GM18870 (cell line): ENCODE results near the gene DCPS.

Source experiments
- ATAC-seq: cut with Tn5 transposase; IDR thresholded peaks from one replicate; pipeline ENCODE4 v1.9.1; 2021; ENCODE audit warnings: moderate library complexity; ENCODE audit not compliant: unreplicated experiment

DCPS gene

GRCh38 chr11:126327281-126328000 is 23.6 kb downstream of the DCPS start:
- no peak for ATAC-seq

GRCh38 chr11:126328001-126328390 is 24.1 kb downstream of the DCPS start:
- ATAC-seq = no peak

- ATAC-seq = no peak
Observed at GRCh38 chr11:126328444-126328843, 24.6 kb downstream of the DCPS start.

- ATAC-seq = no peak
Observed at GRCh38 chr11:126328938-126329643, 25.2 kb downstream of the DCPS start.

- ATAC-seq = no peak
Observed at GRCh38 chr11:126329644-126330211, 25.9 kb downstream of the DCPS start.

- no peak for ATAC-seq
Observed at GRCh38 chr11:126331286-126331685, 27.4 kb downstream of the DCPS start.

GRCh38 chr11:126332221-126332711 is 28.4 kb downstream of the DCPS start:
- ATAC-seq = no peak

- ATAC-seq = no peak
Observed at GRCh38 chr11:126333142-126333541, 29.3 kb downstream of the DCPS start.

GRCh38 chr11:126334659-126335462 is 31.0 kb downstream of the DCPS start:
- ATAC-seq = no peak

GRCh38 chr11:126335463-126335760 is 31.6 kb downstream of the DCPS start:
- ATAC-seq = no peak

- no peak for ATAC-seq
Observed at GRCh38 chr11:126336138-126336541, 32.3 kb downstream of the DCPS start.

GRCh38 chr11:126336671-126337101 is 32.8 kb downstream of the DCPS start:
- ATAC-seq = no peak

- ATAC-seq = no peak
Observed at GRCh38 chr11:126337126-126337473, 33.2 kb downstream of the DCPS start.

GRCh38 chr11:126337474-126338241 is 33.8 kb downstream of the DCPS start:
- no peak for ATAC-seq

GRCh38 chr11:126338346-126339055 is 34.6 kb downstream of the DCPS start:
- no peak for ATAC-seq

GRCh38 chr11:126339073-126339862 is 35.4 kb downstream of the DCPS start:
- no peak for ATAC-seq

GRCh38 chr11:126339863-126340434 is 36.1 kb downstream of the DCPS start:
- ATAC-seq = no peak

- ATAC-seq = no peak
Observed at GRCh38 chr11:126340960-126341606, 37.2 kb downstream of the DCPS start.
